Nephron progenitor cell (in vitro differentiated cells): ENCODE results near the gene MTHFR.

Experiments used
- DNase-seq: peaks from one replicate; pipeline ENCODE4 v3.0.0; 2021
- H3K27ac Mint-ChIP-seq: 2 replicates; pipeline ENCODE4 v1.8.0; 2021; ENCODE audit warnings: mild to moderate bottlenecking, moderate library complexity, mixed read lengths
- H3K27me3 Mint-ChIP-seq: 2 replicates; pipeline ENCODE4 v1.8.0; 2021; ENCODE audit warnings: mild to moderate bottlenecking, low read depth, mixed read lengths; ENCODE audit not compliant: poor library complexity
- H3K36me3 Mint-ChIP-seq: 2 replicates; pipeline ENCODE4 v1.8.0; 2021; ENCODE audit warnings: low read depth, mixed read lengths
- H3K4me1 Mint-ChIP-seq: 2 replicates; pipeline ENCODE4 v1.8.0; 2021; ENCODE audit warnings: mixed read lengths
- H3K4me3 Mint-ChIP-seq: 2 replicates; pipeline ENCODE4 v1.8.0; 2021; ENCODE audit warnings: mild to moderate bottlenecking, moderate library complexity, mixed read lengths
- H3K9me3 Mint-ChIP-seq: 2 replicates; pipeline ENCODE4 v1.8.0; 2021; ENCODE audit warnings: mild to moderate bottlenecking, moderate library complexity, mixed read lengths
- CTCF ChIP-seq: fragments of 200-600 bp; sonication (generic); IDR thresholded peaks from 2 replicates; pipeline ENCODE4 v1.5.0; 2021; ENCODE audit warnings: antibody characterized with exemption

MTHFR gene

GRCh38 chr1:11847667-11848372 is 42.1 kb upstream of the MTHFR start, which contains the start of gene NPPA:
Gene NPPA (minus strand): TSS chr1:11847783. CDS start chr1:11847684, 99 bp downstream.
- peak within 1 kb of the TSS; percentile 83 for H3K27ac Mint-ChIP-seq
- H3K9me3 Mint-ChIP-seq = no peaks in the 10 kb centered on the region
- no peak for DNase-seq
- H3K27me3 Mint-ChIP-seq = peaks cover 15% of the 10 kb centered on the region
- peaks cover 40% of the 10 kb centered on the region for H3K36me3 Mint-ChIP-seq
- peaks cover 19% of the 10 kb centered on the region for H3K4me1 Mint-ChIP-seq
- TF ChIP-seq CTCF = no peak
- H3K4me3 Mint-ChIP-seq = no peak within 1 kb of the TSS

GRCh38 chr1:11845641-11846335 is 40.0 kb upstream of the MTHFR start:
- DNase-seq = peak; percentile 30
- Mint-ChIP-seq H3K9me3 (no peaks in the 10 kb centered on the region), H3K27ac (no peak overlapping the region), H3K27me3 (peaks cover 4% of the 10 kb centered on the region), H3K4me1 (peaks cover 19% of the 10 kb centered on the region), H3K36me3 (peaks cover 58% of the 10 kb centered on the region), H3K4me3 (no peak overlapping the region)
- no peak for TF ChIP-seq CTCF

GRCh38 chr1:11842154-11843041 is 36.6 kb upstream of the MTHFR start:
- Mint-ChIP-seq H3K27me3 (no peaks in the 10 kb centered on the region), H3K36me3 (peaks cover 62% of the 10 kb centered on the region), H3K27ac (no peak overlapping the region), H3K4me3 (no peak overlapping the region), H3K9me3 (no peaks in the 10 kb centered on the region), H3K4me1 (peaks cover 7% of the 10 kb centered on the region)
- no peak for TF ChIP-seq CTCF
- no peak for DNase-seq

- no peak overlapping the region for H3K4me3 Mint-ChIP-seq
- DNase-seq = no peak
- peaks cover 60% of the 10 kb centered on the region for H3K36me3 Mint-ChIP-seq
- no peak overlapping the region for H3K27ac Mint-ChIP-seq
- no peaks in the 10 kb centered on the region for H3K9me3 Mint-ChIP-seq
- no peak for TF ChIP-seq CTCF
- no peaks in the 10 kb centered on the region for H3K4me1 Mint-ChIP-seq
- H3K27me3 Mint-ChIP-seq = no peaks in the 10 kb centered on the region
These were observed 35.7 kb upstream of the MTHFR start for GRCh38 chr1:11841245-11842153.
